Activated T-cell treated with anti-CD3 and anti-CD28 coated beads for 4 hours (primary cell): Measurements from ENCODE around the gene ITPKC.

ENCODE experiments used
- DNase-seq: peaks from one replicate; pipeline ENCODE4 v3.0.0-alpha.2; 2020

Gene ITPKC

GRCh38 chr19:40690693-40691420, 26.1 kb upstream of the ITPKC start:
- peak; percentile 74 for DNase-seq

- no peak for DNase-seq
Measured at GRCh38 chr19:40691421-40692211, 25.3 kb upstream of the ITPKC start.

GRCh38 chr19:40692212-40692551, 24.7 kb upstream of the ITPKC start:
- no peak for DNase-seq

- no peak for DNase-seq
Measured at GRCh38 chr19:40693150-40693788, 23.6 kb upstream of the ITPKC start.

GRCh38 chr19:40693896-40694295, 23.0 kb upstream of the ITPKC start:
- no peak for DNase-seq

GRCh38 chr19:40695881-40696280, 21.0 kb upstream of the ITPKC start:
- no peak for DNase-seq

- DNase-seq: no peak
Measured at GRCh38 chr19:40697007-40697406, 19.9 kb upstream of the ITPKC start.

GRCh38 chr19:40700083-40700482, 16.8 kb upstream of the ITPKC start:
- no peak for DNase-seq

GRCh38 chr19:40701758-40702157, 15.2 kb upstream of the ITPKC start:
- no peak for DNase-seq

GRCh38 chr19:40702337-40703012, 14.4 kb upstream of the ITPKC start:
- no peak for DNase-seq

- no peak for DNase-seq
Measured at GRCh38 chr19:40703029-40703755, 13.7 kb upstream of the ITPKC start.

- no peak for DNase-seq
Measured at GRCh38 chr19:40704491-40705361, 12.2 kb upstream of the ITPKC start.

GRCh38 chr19:40705362-40705651, 11.6 kb upstream of the ITPKC start:
- DNase-seq: no peak

- DNase-seq: no peak
Measured at GRCh38 chr19:40705950-40706619, 10.8 kb upstream of the ITPKC start.

GRCh38 chr19:40707615-40708014, 9.3 kb upstream of the ITPKC start:
- DNase-seq: no peak

GRCh38 chr19:40709817-40710216, 7.1 kb upstream of the ITPKC start:
- no peak for DNase-seq

- DNase-seq: no peak
Measured at GRCh38 chr19:40713939-40714338, 3.0 kb upstream of the ITPKC start.

- peak; percentile 87 for DNase-seq
Measured at GRCh38 chr19:40714441-40715299, 2.2 kb upstream of the ITPKC start.

GRCh38 chr19:40716031-40716481, 856 bp upstream of the ITPKC start:
- peak; percentile 74 for DNase-seq

- DNase-seq: no peak
Measured at GRCh38 chr19:40717325-40717879, 490 bp downstream of the ITPKC start.
